ENCODE results near the gene LIG1. TPM values are rescaled to one million over a fixed set of nuclear protein-coding genes. Genes with fewer than 3 reads are reported as not detected.

The LIG1 gene
- total RNA-seq, 4 donors from 2014 or later, result 20.8 to 44.2 (median 32.9) TPM

DNA sequence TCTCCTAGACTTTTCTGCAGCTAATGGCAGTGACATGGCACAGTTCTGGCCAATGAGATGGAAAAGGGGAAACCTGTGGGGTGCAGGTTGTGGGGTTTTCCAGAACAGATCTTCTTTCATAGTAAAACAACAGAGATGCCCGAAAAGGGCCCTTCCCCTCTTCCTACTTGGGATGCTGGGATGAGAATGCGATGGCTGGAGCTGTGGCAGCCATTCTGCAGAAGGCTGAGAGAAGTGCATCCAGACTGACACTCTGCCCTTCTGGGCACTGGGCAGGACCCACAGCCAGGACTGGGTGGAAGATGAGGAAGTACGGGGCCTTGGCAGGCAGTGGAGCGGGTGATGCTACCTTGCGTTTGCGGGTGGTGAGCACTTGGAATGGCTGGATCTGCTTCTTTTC lies 42.6 kb downstream of the LIG1 start:
- no peak overlapping the region for H3K4me3 ChIP-seq (ENCODE audit: low read depth, poor library complexity, severe bottlenecking)
- WGBS, 2 donors, result 93 to 99% methylated on average over 6 of the region's 6 CpGs
- TF ChIP-seq POLR2A (IDR thresholded peaks at IDR 0.05), result no peak
- TF ChIP-seq, protein P1, sequence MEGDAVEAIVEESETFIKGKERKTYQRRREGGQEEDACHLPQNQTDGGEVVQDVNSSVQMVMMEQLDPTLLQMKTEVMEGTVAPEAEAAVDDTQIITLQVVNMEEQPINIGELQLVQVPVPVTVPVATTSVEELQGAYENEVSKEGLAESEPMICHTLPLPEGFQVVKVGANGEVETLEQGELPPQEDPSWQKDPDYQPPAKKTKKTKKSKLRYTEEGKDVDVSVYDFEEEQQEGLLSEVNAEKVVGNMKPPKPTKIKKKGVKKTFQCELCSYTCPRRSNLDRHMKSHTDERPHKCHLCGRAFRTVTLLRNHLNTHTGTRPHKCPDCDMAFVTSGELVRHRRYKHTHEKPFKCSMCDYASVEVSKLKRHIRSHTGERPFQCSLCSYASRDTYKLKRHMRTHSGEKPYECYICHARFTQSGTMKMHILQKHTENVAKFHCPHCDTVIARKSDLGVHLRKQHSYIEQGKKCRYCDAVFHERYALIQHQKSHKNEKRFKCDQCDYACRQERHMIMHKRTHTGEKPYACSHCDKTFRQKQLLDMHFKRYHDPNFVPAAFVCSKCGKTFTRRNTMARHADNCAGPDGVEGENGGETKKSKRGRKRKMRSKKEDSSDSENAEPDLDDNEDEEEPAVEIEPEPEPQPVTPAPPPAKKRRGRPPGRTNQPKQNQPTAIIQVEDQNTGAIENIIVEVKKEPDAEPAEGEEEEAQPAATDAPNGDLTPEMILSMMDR (IDR thresholded peaks at IDR 0.05), result no peak
- no peak for DNase-seq (ENCODE audit: low spot score in 2 of 2)
- intact Hi-C loops (cut with DNase I; ENCODE audit: low total_unique reads), result no loop called here

DNA sequence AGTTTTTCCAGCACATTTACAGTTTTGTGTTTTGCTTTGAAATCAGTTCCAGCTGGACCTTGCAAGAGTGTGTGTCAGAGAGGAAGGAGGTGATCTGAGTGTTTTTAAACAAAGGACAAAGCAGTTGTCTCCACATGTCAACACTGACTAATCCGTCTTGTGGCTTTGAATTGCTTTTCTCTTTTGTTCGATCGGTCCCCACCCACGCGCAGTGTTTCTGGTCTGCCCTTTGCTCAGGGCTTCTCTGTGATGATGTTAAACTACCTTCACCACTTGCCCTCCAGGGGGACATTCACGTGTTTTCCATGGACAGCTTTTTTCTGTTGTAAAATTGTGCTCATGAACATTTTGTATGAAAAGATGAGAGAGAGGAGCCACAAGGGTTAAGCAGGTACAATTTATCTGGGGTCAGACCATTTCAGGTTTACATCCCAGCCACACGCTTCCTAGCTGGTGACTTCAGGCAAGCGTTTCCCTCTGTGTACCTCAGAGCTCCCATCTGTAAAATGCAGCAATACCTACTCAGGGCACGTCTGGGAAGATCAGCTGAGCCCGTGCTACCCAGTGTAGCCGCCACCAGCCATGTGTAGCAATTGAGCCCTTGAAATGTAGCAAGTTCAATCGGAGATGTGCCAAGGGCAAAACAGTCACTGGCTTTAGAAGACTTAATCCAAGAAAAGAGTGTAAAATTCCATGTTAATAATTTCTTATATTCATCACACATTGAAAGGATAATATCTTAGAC lies 46.1 kb downstream of the LIG1 start:
- intact Hi-C loops (cut with DNase I; ENCODE audit: low total_unique reads), result no loop called here
- 55 to 70% methylated on average over 12 of the region's 12 CpGs for WGBS, 2 donors
- TF ChIP-seq, protein P1 (IDR thresholded peaks at IDR 0.05), result no peak
- TF ChIP-seq POLR2A (IDR thresholded peaks at IDR 0.05), result no peak
- DNase-seq (ENCODE audit: low spot score in 2 of 2), result no peak
- no peak overlapping the region for H3K4me3 ChIP-seq (ENCODE audit: low read depth, poor library complexity, severe bottlenecking)

DNA sequence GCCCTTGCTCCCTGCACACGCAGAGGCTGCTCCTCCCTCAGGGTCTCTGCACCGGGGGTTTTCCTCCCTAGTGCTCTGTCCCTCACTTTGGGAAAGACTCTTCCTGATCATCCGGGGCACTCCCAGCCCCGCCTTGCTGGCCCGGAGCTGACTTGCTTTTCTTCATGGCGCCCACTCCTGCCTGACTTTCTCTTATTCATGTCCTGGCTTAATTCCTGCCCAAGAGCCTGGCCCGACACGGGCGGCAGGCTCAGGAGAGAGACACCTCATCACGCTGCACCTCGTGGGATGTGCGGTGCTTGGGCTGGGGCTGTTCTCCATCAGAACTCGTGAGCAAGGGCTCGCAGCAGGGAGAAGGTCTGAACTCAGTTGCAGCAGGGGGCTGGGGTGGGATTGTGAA lies 47.7 kb downstream of the LIG1 start:
- 59 to 66% methylated on average over 14 of the region's 14 CpGs for WGBS, 2 donors
- intact Hi-C loops (cut with DNase I; ENCODE audit: low total_unique reads), result no loop called here
- no peak overlapping the region for H3K4me3 ChIP-seq (ENCODE audit: low read depth, poor library complexity, severe bottlenecking)
- TF ChIP-seq, protein P1 (IDR thresholded peaks at IDR 0.05), result no peak
- TF ChIP-seq POLR2A (IDR thresholded peaks at IDR 0.05), result no peak
- DNase-seq (ENCODE audit: low spot score in 2 of 2), result no peak

DNA sequence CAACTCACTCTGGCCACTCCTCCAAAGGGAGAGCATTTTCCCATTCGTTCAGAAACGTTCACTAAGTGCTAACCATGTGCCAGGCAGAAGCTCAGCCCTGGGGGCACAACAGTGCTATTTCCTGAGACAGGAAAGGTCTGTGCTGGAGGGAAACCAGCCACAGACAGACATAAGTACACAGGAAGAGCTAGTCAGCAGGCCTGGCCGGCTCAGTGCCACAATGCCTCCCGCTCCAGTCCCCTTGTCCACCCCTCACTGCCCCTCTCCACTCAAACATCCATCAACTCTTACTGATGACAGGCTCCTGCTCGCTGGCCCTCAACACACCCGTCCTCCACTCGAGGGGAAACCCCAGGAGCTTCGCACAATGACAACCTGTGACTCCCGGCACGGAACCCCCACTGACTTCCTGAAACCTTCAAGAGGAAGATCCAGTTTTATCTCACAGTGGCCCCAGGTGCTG lies 48.2 kb downstream of the LIG1 start:
- TF ChIP-seq, protein P1 (IDR thresholded peaks at IDR 0.05), result no peak
- TF ChIP-seq POLR2A (IDR thresholded peaks at IDR 0.05), result no peak
- DNase-seq (ENCODE audit: low spot score in 2 of 2), result peak in 1 of 2 donors; percentile 40
- H3K4me3 ChIP-seq (ENCODE audit: low read depth, poor library complexity, severe bottlenecking), result no peak overlapping the region
- intact Hi-C loops (cut with DNase I; ENCODE audit: low total_unique reads), result no loop called here
- WGBS, 2 donors, result 53 to 59% methylated on average over 10 of the region's 10 CpGs

DNA sequence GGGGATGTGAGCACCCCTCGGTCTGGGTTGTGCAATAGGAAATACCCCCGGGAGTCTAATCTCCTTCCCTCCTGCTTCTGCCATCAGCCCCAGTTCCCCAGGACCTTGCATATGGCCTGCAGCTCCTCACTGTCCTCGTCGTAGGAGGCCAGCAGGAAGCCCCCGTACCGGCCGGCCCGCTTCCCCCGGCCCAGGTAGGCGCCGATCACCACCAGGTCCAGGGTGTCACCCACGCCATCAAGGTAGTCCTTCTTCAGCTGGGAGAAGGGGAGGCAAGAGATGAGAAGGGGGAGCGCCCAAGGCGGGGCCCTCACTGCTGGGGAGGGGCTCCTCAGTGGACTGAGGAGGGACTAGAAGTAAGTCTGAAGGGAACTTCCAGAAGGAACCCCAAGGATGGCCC lies 49.1 kb downstream of the LIG1 start:
- TF ChIP-seq, protein P1 (IDR thresholded peaks at IDR 0.05), result no peak
- no peak overlapping the region for H3K4me3 ChIP-seq (ENCODE audit: low read depth, poor library complexity, severe bottlenecking)
- no peak for DNase-seq (ENCODE audit: low spot score in 2 of 2)
- 88 to 90% methylated on average over 14 of the region's 14 CpGs for WGBS, 2 donors
- intact Hi-C loops (cut with DNase I; ENCODE audit: low total_unique reads), result no loop called here

DNA sequence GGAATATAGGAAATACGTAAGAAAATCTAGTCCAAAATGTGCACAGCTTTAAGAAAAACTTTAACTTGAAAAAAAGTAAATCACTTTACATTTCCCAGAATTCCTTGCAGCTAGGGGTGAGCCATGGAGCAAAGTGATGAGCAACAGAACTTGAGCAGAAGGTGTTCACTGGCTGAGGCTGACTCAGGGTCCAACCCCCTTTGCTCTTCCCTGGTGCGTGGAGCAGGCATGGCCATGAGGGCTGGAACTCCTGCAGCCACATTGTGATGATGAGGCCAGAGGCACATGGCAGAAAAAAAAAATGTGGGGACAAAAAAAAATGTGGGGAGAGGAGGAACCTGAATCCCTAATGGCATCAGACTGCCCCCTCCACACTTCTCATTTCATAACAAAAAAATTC lies 49.6 kb downstream of the LIG1 start:
- TF ChIP-seq POLR2A (IDR thresholded peaks at IDR 0.05), result no peak
- DNase-seq (ENCODE audit: low spot score in 2 of 2), result no peak
- no peak overlapping the region for H3K4me3 ChIP-seq (ENCODE audit: low read depth, poor library complexity, severe bottlenecking)
- 97 to 98% methylated on average over 2 of the region's 2 CpGs for WGBS, 2 donors
- intact Hi-C loops (cut with DNase I; ENCODE audit: low total_unique reads), result no loop called here
